ENCODE measurements around the gene GPR62.

GPR62 gene

GRCh38 chr3:52004163-52004787, 49.1 kb downstream of the GPR62 start:
- no peak overlapping the region for H3K4me3 ChIP-seq (ENCODE audit: low read depth, low read length)
- 0 out of 2 replicates have a peak, but pooled peaks have one; percentile 7 for TF ChIP-seq CTCF (IDR thresholded peaks at IDR 0.05; ENCODE audit: control insufficient read depth, extremely low read depth, insufficient read depth)
- DNase-seq (ENCODE audit: low read depth) = no peak

- DNase-seq (ENCODE audit: low read depth) = no peak
- H3K4me3 ChIP-seq (ENCODE audit: low read depth, low read length) = no peak overlapping the region
- no peak for TF ChIP-seq CTCF (IDR thresholded peaks at IDR 0.05; ENCODE audit: control insufficient read depth, extremely low read depth, insufficient read depth)
Measured at GRCh38 chr3:52004906-52005395, 49.8 kb downstream of the GPR62 start.

- DNase-seq (ENCODE audit: low read depth) = no peak
- TF ChIP-seq CTCF (IDR thresholded peaks at IDR 0.05; ENCODE audit: control insufficient read depth, extremely low read depth, insufficient read depth) = no peak
- no peak overlapping the region for H3K4me3 ChIP-seq (ENCODE audit: low read depth, low read length)
Measured at GRCh38 chr3:52005571-52005986, 50.4 kb downstream of the GPR62 start.

- no peak for TF ChIP-seq CTCF (IDR thresholded peaks at IDR 0.05; ENCODE audit: control insufficient read depth, extremely low read depth, insufficient read depth)
- no peak for DNase-seq (ENCODE audit: low read depth)
- no peak overlapping the region for H3K4me3 ChIP-seq (ENCODE audit: low read depth, low read length)
Measured at GRCh38 chr3:52006017-52006819, 51.0 kb downstream of the GPR62 start.

GRCh38 chr3:52006820-52007133, 51.6 kb downstream of the GPR62 start:
- no peak for DNase-seq (ENCODE audit: low read depth)
- no peak for TF ChIP-seq CTCF (IDR thresholded peaks at IDR 0.05; ENCODE audit: control insufficient read depth, extremely low read depth, insufficient read depth)
- no peak overlapping the region for H3K4me3 ChIP-seq (ENCODE audit: low read depth, low read length)

All from LNCaP clone FGC (cell line).